Kidney (tissue), 14 donors: ENCODE data around the gene CRYL1. TPM values are rescaled to one million over a fixed set of nuclear protein-coding genes. Genes with fewer than 3 reads are reported as not detected.

Experiments used
- DNase-seq, 5 donors: peaks; one replicate each; pipeline ENCODE4 v3.0.0-alpha.2; 2013 to 2020
- FAIRE-seq: peaks from 2 replicates; lab custom pipeline; 2012; peaks lifted over from hg19 to GRCh38; lab: Jason Lieb, UNC
- H3K27ac ChIP-seq, 2 donors: one replicate each; pipeline ENCODE4 v1.7.0; 2013; ENCODE audit warnings: low read depth in 2 of 2, low read length in 2 of 2, inconsistent platforms in 1 of 2
- H3K27me3 ChIP-seq: one replicate; pipeline ENCODE4 v1.7.1; 2013; ENCODE audit warnings: low read length, inconsistent platforms; ENCODE audit not compliant: control insufficient read depth, insufficient read depth
- H3K36me3 ChIP-seq, 3 donors: one replicate each; pipeline versions ENCODE4 v1.7.0 to v1.7.1; 2013; ENCODE audit warnings: low read length in 3 of 3, control low read depth in 1 of 3, inconsistent platforms in 1 of 3; ENCODE audit not compliant: insufficient read depth in 3 of 3, control insufficient read depth in 2 of 3
- H3K4me1 ChIP-seq, 3 donors: one replicate each; pipeline versions ENCODE4 v1.7.0 to v1.7.1; 2013; ENCODE audit warnings: low read length in 3 of 3, inconsistent platforms in 1 of 3, low read depth in 1 of 3; ENCODE audit not compliant: control insufficient read depth in 2 of 3, insufficient read depth in 2 of 3
- H3K4me3 ChIP-seq, 3 donors: one replicate each; pipeline versions ENCODE4 v1.7.0 to v1.8.1; 2013; ENCODE audit warnings: low read length in 3 of 3, control low read depth in 1 of 3, inconsistent platforms in 1 of 3
- H3K9ac ChIP-seq, 3 donors: one replicate each; pipeline versions ENCODE4 v1.7.0 to v1.7.1; 2013; ENCODE audit warnings: low read length in 3 of 3, control low read depth in 1 of 3, inconsistent platforms in 1 of 3
- H3K9me3 ChIP-seq, 3 donors: one replicate each; pipeline versions ENCODE4 v1.7.0 to v1.7.1; 2013; ENCODE audit warnings: low read length in 3 of 3, control low read depth in 1 of 3, inconsistent platforms in 1 of 3; ENCODE audit not compliant: control insufficient read depth in 2 of 3, insufficient read depth in 1 of 3
- CTCF ChIP-seq: IDR thresholded peaks from 3 replicates; pipeline ENCODE4 v1.5.1; 2012; ENCODE audit warnings: mild to moderate bottlenecking, moderate library complexity, borderline replicate concordance; ENCODE audit not compliant: insufficient read depth; ENCODE audit errors: extremely low read depth
- intact Hi-C: fragments of 100-400 bp; cut with DNase I; formaldehyde crosslinking; loops from one replicate; pipeline ENCODE4 v1.11.1; 2022
- polyA plus RNA-seq: library from polyadenylated mRNA; stranded (reverse); fragments of 350-450 nt; fragmentation: Illumina TruSeq; extraction: RNeasy Lipid Tissue Mini Kit (QIAGEN cat#74804); gene quantifications from one replicate; pipeline ENCODE4 v1.2.3, GENCODE V29; 2014; ENCODE audit warnings: low read depth, low replicate concordance; ENCODE audit not compliant: insufficient read depth
- total RNA-seq: library from RNA; stranded (reverse); fragmentation: NEBNext Ultra II Directional; extraction: Animal tissue kit (Norgen Biotek cat#: 25700); gene quantifications from one replicate; pipeline ENCODE4 v1.2.1, GENCODE V29; 2021
- donor health status: control.
- donor health status: control.
- donor health status: control.
- donor health status: control.
- donor health status: control.
- donor health status: DM: yes; HTN: yes; CAD: no.
- donor health status: Normal renal cell carcinoma (clear cell type).

CRYL1 gene
- total and polyA plus RNA-seq, 2 donors from 2014 or later = 130 to 462 TPM

- H3K27ac ChIP-seq = peak overlapping the region in 1 of 2 donors; percentile 3
- DNase-seq (no peak), FAIRE-seq (no peak)
- H3K4me3 ChIP-seq = no peak overlapping the region
- H3K4me1 ChIP-seq = peaks cover 0 to 20% (median 11%) of the 10 kb centered on the region in 3 donors
- H3K36me3 ChIP-seq = peaks cover 0 to 8% (median 0%) of the 10 kb centered on the region in 3 donors
- no peaks in the 10 kb centered on the region for H3K27me3 ChIP-seq
- no peak for TF ChIP-seq CTCF
- intact Hi-C loops = no loop called here
- H3K9me3 ChIP-seq = peaks cover 0 to 3% (median 0%) of the 10 kb centered on the region in 3 donors
- no peak overlapping the region for H3K9ac ChIP-seq
These were observed 28.5 kb downstream of the CRYL1 start for GRCh38 chr13:20497006-20497775.

- peak; percentile 90 for TF ChIP-seq CTCF
- H3K27me3 ChIP-seq = no peaks in the 10 kb centered on the region
These were observed 30.3 kb downstream of the CRYL1 start for GRCh38 chr13:20495087-20496023.

GRCh38 chr13:20494656-20495055 lies 31.0 kb downstream of the CRYL1 start:
- H3K9ac ChIP-seq = no peak overlapping the region
- H3K27me3 ChIP-seq = no peaks in the 10 kb centered on the region
- intact Hi-C loops = no loop called here
- peaks cover 0 to 15% (median 11%) of the 10 kb centered on the region in 3 donors for H3K4me1 ChIP-seq
- DNase-seq = no peak
- no peak overlapping the region for H3K27ac ChIP-seq
- no peak for FAIRE-seq
- H3K4me3 ChIP-seq = no peak overlapping the region
- TF ChIP-seq CTCF = no peak
- H3K36me3 ChIP-seq = peaks cover 0 to 1% (median 0%) of the 10 kb centered on the region in 3 donors
- peaks cover 0 to 3% (median 0%) of the 10 kb centered on the region in 3 donors for H3K9me3 ChIP-seq

More at GRCh38 chr13:20495087-20496023, 30.3 kb downstream of the CRYL1 start:
- Histone ChIP-seq H3K4me3 (peak overlapping the region in 2 of 3 donors; percentile 12 to 42), H3K9me3 (peaks cover 0 to 3% (median 0%) of the 10 kb centered on the region in 3 donors), H3K4me1 (peaks cover 0 to 15% (median 11%) of the 10 kb centered on the region in 3 donors), H3K9ac (no peak overlapping the region), H3K27ac (no peak overlapping the region), H3K36me3 (peaks cover 0 to 1% (median 0%) of the 10 kb centered on the region in 3 donors)
- DNase-seq = peak in 4 of 5 donors; percentile 61 to 82 (median 74)
- FAIRE-seq = peak; percentile 87
- intact Hi-C loops = no loop called here
